ENCODE measurements around the gene H1-8. TPM values are rescaled to one million over a fixed set of nuclear protein-coding genes. Genes with fewer than 3 reads are reported as not detected.

Gene H1-8
- total RNA-seq, 1 experiment from 2014 or later, result not detected

DNA sequence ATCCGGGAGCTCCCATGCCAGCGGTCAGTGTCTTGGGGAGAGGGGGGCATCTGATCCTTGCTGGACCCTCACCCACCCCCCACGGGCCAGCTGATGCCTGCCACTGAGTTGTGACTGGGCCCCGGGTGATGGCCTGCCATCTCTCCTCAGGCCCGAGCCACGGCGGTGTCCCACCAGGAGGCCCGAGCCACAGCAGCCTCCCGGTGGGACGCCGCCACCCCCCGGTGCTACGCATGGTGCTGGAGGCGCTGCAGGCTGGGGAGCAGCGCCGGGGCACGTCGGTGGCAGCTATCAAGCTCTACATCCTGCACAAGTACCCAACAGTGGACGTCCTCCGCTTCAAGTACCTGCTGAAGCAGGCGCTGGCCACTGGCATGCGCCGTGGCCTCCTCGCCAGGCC, 4.3 kb downstream of the H1-8 start:
- Histone ChIP-seq H3K4me1 (ENCODE audit: insufficient read depth, low read length) (no peaks in the 10 kb centered on the region), H3T11ph (ENCODE audit: low read length) (no peak overlapping the region), H3K23me2 (ENCODE audit: insufficient read length, low read depth, low read length, poor library complexity, severe bottlenecking) (no peaks in the 10 kb centered on the region), H3K14ac (ENCODE audit: insufficient read depth, low read length) (no peak overlapping the region), H3K9ac (ENCODE audit: extremely low read depth, insufficient read length, low read length) (no peak overlapping the region), H2BK15ac (ENCODE audit: low read depth, low read length) (no peak overlapping the region), H2BK20ac (ENCODE audit: low read depth, low read length, poor library complexity, severe bottlenecking) (no peak overlapping the region), H3K4me2 (ENCODE audit: insufficient read depth, insufficient read length, low read length) (no peak overlapping the region), H4K8ac (replicated peaks; ENCODE audit: insufficient read length, low read depth, low read length) (no peak overlapping the region), H3K79me2 (ENCODE audit: insufficient read depth, low read length) (no peaks in the 10 kb centered on the region), H2BK5ac (ENCODE audit: insufficient read length, low read length) (no peak overlapping the region), H2AFZ (ENCODE audit: low read length) (no peak overlapping the region), H4K91ac (ENCODE audit: insufficient read length, low read depth, low read length) (no peak overlapping the region), H3K79me1 (ENCODE audit: insufficient read depth, low read depth, low read length, poor library complexity, severe bottlenecking) (no peaks in the 10 kb centered on the region), H2BK12ac (ENCODE audit: insufficient read length, low read depth, low read length) (no peak overlapping the region), H3K9me3 (ENCODE audit: control insufficient read depth, low read depth, low read length) (no peaks in the 10 kb centered on the region), H3K4ac (ENCODE audit: low read depth, low read length) (no peak overlapping the region), H3K56ac (ENCODE audit: insufficient read length, low read depth, low read length) (no peak overlapping the region), H2AK5ac (ENCODE audit: insufficient read length, low read length) (no peak overlapping the region), H4K20me1 (ENCODE audit: control insufficient read depth, insufficient read depth, insufficient read length) (no peaks in the 10 kb centered on the region), H2BK120ac (ENCODE audit: low read depth, low read length, poor library complexity, severe bottlenecking) (no peak overlapping the region), H4K5ac (ENCODE audit: insufficient read length, low read depth, low read length) (no peak overlapping the region), H3K27me3 (ENCODE audit: insufficient read depth, low read length) (no peaks in the 10 kb centered on the region; the same call in 1 of the 2 replicates), H3K23ac (ENCODE audit: insufficient read length, low read depth, low read length) (no peak overlapping the region), H3K18ac (ENCODE audit: insufficient read length, low read depth, low read length) (no peak overlapping the region), H3K27ac (ENCODE audit: insufficient read length, low read depth, low read length) (no peak overlapping the region)
- no peaks in the 10 kb centered on the region for H3K36me3 Mint-ChIP-seq (ENCODE audit: insufficient read depth in 1 of 3, low read depth in 3 of 3)
- no peak overlapping the region for H3K4me3 Mint-ChIP-seq
- no peak for DNase-seq
- TF ChIP-seq, protein P1, sequence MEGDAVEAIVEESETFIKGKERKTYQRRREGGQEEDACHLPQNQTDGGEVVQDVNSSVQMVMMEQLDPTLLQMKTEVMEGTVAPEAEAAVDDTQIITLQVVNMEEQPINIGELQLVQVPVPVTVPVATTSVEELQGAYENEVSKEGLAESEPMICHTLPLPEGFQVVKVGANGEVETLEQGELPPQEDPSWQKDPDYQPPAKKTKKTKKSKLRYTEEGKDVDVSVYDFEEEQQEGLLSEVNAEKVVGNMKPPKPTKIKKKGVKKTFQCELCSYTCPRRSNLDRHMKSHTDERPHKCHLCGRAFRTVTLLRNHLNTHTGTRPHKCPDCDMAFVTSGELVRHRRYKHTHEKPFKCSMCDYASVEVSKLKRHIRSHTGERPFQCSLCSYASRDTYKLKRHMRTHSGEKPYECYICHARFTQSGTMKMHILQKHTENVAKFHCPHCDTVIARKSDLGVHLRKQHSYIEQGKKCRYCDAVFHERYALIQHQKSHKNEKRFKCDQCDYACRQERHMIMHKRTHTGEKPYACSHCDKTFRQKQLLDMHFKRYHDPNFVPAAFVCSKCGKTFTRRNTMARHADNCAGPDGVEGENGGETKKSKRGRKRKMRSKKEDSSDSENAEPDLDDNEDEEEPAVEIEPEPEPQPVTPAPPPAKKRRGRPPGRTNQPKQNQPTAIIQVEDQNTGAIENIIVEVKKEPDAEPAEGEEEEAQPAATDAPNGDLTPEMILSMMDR (conservative IDR thresholded peaks at IDR 0.05), result no peak
- no peak overlapping the region for H3K27ac Mint-ChIP-seq
- no peaks in the 10 kb centered on the region for H3K9me3 Mint-ChIP-seq
- WGBS (ENCODE audit: extremely low coverage, insufficient read length, low lambda C conversion rate), result no CpG with 5 or more reads among the region's 24 CpGs
- H3K27me3 Mint-ChIP-seq (ENCODE audit: low read depth), result no peaks in the 10 kb centered on the region
- peaks cover 5 to 19% of the 10 kb centered on the region in 2 experiments for H3K4me1 Mint-ChIP-seq

Data from H9 (cell line).